ACHN (cell line): ENCODE data around the gene MYBPH.

ENCODE experiments used
- DNase-seq: peaks from one replicate; pipeline ENCODE4 v3.0.0-alpha.2; 2015
- in situ Hi-C: cut with HindIII; loops from 2 replicates; pipeline ENCODE4 v1.10.0; 2017; ENCODE audit warnings: low sequenced_read_pairs, low pct_ligation_motif_present, low pct_unique_long_range_greater_than_20kb

Gene MYBPH

GRCh38 chr1:203143641-203144040 is 32.0 kb downstream of the MYBPH start:
- no peak for DNase-seq
- in situ Hi-C loops = no loop called here

- in situ Hi-C loops = no loop called here
- DNase-seq = no peak
These were observed 32.8 kb downstream of the MYBPH start for GRCh38 chr1:203142684-203143408.

- no peak for DNase-seq
- in situ Hi-C loops = no loop called here
These were observed 33.5 kb downstream of the MYBPH start for GRCh38 chr1:203142124-203142523.

GRCh38 chr1:203140743-203141520 is 34.7 kb downstream of the MYBPH start:
- no peak for DNase-seq
- in situ Hi-C loops = no loop called here

- DNase-seq = no peak
- in situ Hi-C loops = no loop called here
These were observed 35.6 kb downstream of the MYBPH start for GRCh38 chr1:203139976-203140475.

GRCh38 chr1:203138066-203138465 is 37.6 kb downstream of the MYBPH start:
- in situ Hi-C loops = no loop called here

GRCh38 chr1:203137324-203137723 is 38.3 kb downstream of the MYBPH start:
- in situ Hi-C loops = no loop called here
- DNase-seq = no peak

More at GRCh38 chr1:203138066-203138465, 37.6 kb downstream of the MYBPH start:
- no peak for DNase-seq

GRCh38 chr1:203136409-203137042 is 39.1 kb downstream of the MYBPH start:
- in situ Hi-C loops = no loop called here
- peak; percentile 38 for DNase-seq

GRCh38 chr1:203135636-203136305 is 39.9 kb downstream of the MYBPH start:
- in situ Hi-C loops = no loop called here
- DNase-seq = peak; percentile 62

- peak; percentile 50 for DNase-seq
- in situ Hi-C loops = no loop called here
These were observed 41.5 kb downstream of the MYBPH start for GRCh38 chr1:203133970-203134725.

- in situ Hi-C loops = no loop called here
- no peak for DNase-seq
These were observed 44.0 kb downstream of the MYBPH start for GRCh38 chr1:203131548-203132200.

- in situ Hi-C loops = no loop called here
- no peak for DNase-seq
These were observed 45.2 kb downstream of the MYBPH start for GRCh38 chr1:203130358-203130985.

- DNase-seq = peak; percentile 51
- in situ Hi-C loops = loop anchor here (10.0 kb wide), 1 partner anchor 85 kb away; no protein-coding TSS in a partner anchor
These were observed 46.0 kb downstream of the MYBPH start for GRCh38 chr1:203129501-203130231.

GRCh38 chr1:203128716-203129500 is 46.7 kb downstream of the MYBPH start:
- peak; percentile 22 for DNase-seq
- in situ Hi-C loops = loop anchor here (10.0 kb wide), 1 partner anchor 86 kb away; no protein-coding TSS in a partner anchor

- in situ Hi-C loops = loop anchor here (10.0 kb wide), 1 partner anchor 86 kb away; no protein-coding TSS in a partner anchor
- no peak for DNase-seq
These were observed 47.3 kb downstream of the MYBPH start for GRCh38 chr1:203128431-203128715.
